HEK293 (cell line): ENCODE data around the gene RANGAP1.

Experiments
- ZNF274 ChIP-seq, 2 experiments: fragments of 200-500 bp in 1 of 2; fragments of 450-650 bp in 1 of 2; sonication (Bioruptor generic) in 1 of 2; formaldehyde crosslinking in 1 of 2; IDR thresholded peaks; 2 replicates each; pipeline versions ENCODE4 v1.5.1 to v1.6.1; 2014 to 2016; ENCODE audit warnings: borderline replicate concordance in 1 of 2, inconsistent platforms in 1 of 2, low read length in 1 of 2, missing biosample characterization in 1 of 2, missing genetic modification characterization in 1 of 2
- TF ChIP-seq, protein P1 (sequence below): fragments of 450-650 bp; formaldehyde crosslinking; IDR thresholded peaks from 2 replicates; pipeline ENCODE4 v1.5.1; 2016; ENCODE audit warnings: missing biosample characterization, missing genetic modification characterization

DNA sequence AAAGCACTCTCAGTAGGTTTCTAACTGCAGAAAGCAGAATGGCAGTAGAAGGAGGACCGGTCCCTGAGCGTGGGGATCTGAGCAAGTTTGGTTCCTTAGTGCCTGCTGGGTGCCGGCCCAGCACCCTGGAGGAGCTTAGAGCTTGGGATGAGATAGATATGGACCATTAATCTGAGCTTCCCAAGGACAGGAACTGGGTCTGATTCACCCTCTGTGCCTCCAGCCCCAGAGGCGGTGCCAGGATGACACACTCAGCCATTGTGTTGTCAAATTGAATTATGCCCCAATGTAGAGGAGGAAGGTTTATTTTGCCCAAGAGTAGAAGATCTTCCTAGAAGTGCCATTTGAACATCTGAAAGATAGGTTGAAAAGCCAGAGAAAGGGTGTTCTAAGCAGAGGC, 19.7 kb upstream of the RANGAP1 start:
- TF ChIP-seq, protein P1, sequence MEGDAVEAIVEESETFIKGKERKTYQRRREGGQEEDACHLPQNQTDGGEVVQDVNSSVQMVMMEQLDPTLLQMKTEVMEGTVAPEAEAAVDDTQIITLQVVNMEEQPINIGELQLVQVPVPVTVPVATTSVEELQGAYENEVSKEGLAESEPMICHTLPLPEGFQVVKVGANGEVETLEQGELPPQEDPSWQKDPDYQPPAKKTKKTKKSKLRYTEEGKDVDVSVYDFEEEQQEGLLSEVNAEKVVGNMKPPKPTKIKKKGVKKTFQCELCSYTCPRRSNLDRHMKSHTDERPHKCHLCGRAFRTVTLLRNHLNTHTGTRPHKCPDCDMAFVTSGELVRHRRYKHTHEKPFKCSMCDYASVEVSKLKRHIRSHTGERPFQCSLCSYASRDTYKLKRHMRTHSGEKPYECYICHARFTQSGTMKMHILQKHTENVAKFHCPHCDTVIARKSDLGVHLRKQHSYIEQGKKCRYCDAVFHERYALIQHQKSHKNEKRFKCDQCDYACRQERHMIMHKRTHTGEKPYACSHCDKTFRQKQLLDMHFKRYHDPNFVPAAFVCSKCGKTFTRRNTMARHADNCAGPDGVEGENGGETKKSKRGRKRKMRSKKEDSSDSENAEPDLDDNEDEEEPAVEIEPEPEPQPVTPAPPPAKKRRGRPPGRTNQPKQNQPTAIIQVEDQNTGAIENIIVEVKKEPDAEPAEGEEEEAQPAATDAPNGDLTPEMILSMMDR (tag by site-specific recombination), result no peak
- no peak for TF ChIP-seq ZNF274 (IDR thresholded peaks at IDR 0.05; ENCODE audit: low read length)
- no peak for TF ChIP-seq ZNF274 (tag by site-specific recombination; IDR thresholded peaks at IDR 0.05; ENCODE audit: borderline replicate concordance)
